Skeletal muscle tissue (tissue), 4 donors: ENCODE data around the gene NOX3. TPM values are rescaled to one million over a fixed set of nuclear protein-coding genes. Genes with fewer than 3 reads are reported as not detected.
"Not testable (repeated sequence)": the region's sequence is repeated elsewhere in the genome, so short reads cannot be mapped to it uniquely, and the experiment has no call there.

Experiments used
- H3K27ac ChIP-seq: one replicate; pipeline ENCODE4 v1.7.0; 2013; ENCODE audit warnings: mild to moderate bottlenecking, low read depth, low read length, inconsistent platforms
- H3K27me3 ChIP-seq, 3 donors: one replicate each; pipeline ENCODE4 v1.7.0; 2013; ENCODE audit warnings: low read length in 3 of 3; ENCODE audit not compliant: control insufficient read depth in 3 of 3, insufficient read depth in 3 of 3
- H3K36me3 ChIP-seq, 3 donors: one replicate each; pipeline ENCODE4 v1.7.0; 2013; ENCODE audit warnings: low read length in 3 of 3; ENCODE audit not compliant: control insufficient read depth in 3 of 3, insufficient read depth in 3 of 3
- H3K4me1 ChIP-seq, 3 donors: one replicate each; pipeline ENCODE4 v1.7.0; 2013; ENCODE audit warnings: low read length in 3 of 3, mild to moderate bottlenecking in 3 of 3; ENCODE audit not compliant: control insufficient read depth in 3 of 3, insufficient read depth in 3 of 3
- H3K4me3 ChIP-seq, 3 donors: one replicate each; pipeline ENCODE4 v1.7.0; 2013; ENCODE audit warnings: low read length in 3 of 3
- H3K9ac ChIP-seq, 3 donors: one replicate each; pipeline ENCODE4 v1.7.0; 2013; ENCODE audit warnings: low read length in 3 of 3, mild to moderate bottlenecking in 3 of 3, moderate library complexity in 2 of 3, low read depth in 1 of 3
- H3K9me3 ChIP-seq, 3 donors: one replicate each; pipeline ENCODE4 v1.7.0; 2013; ENCODE audit warnings: low read length in 3 of 3; ENCODE audit not compliant: control insufficient read depth in 3 of 3
- total RNA-seq: library from RNA; depleted of rRNA; stranded (reverse); fragments of >200 nt; gene quantifications from one replicate; pipeline ENCODE4 v1.2.3, GENCODE V29; 2014
- donor health status: Osteomylitis.

NOX3 gene
- total RNA-seq, 1 donor from 2014 or later, result not detected

GRCh38 chr6:155492061-155492735, 36.6 kb upstream of the NOX3 start:
- Histone ChIP-seq H3K9me3 (no peaks in the 10 kb centered on the region), H3K36me3 (no peaks in the 10 kb centered on the region), H3K9ac (no peak overlapping the region), H3K4me1 (peaks cover 0 to 3% (median 2%) of the 10 kb centered on the region in 3 donors), H3K4me3 (no peak overlapping the region), H3K27ac (no peak overlapping the region), H3K27me3 (no peaks in the 10 kb centered on the region)

- H3K36me3 ChIP-seq, result no peaks in the 10 kb centered on the region
- H3K27ac ChIP-seq, result no peak overlapping the region
- no peaks in the 10 kb centered on the region for H3K27me3 ChIP-seq
- no peak overlapping the region for H3K9ac ChIP-seq
- peaks cover 0 to 3% (median 2%) of the 10 kb centered on the region in 3 donors for H3K4me1 ChIP-seq
- no peak overlapping the region for H3K4me3 ChIP-seq
- H3K9me3 ChIP-seq, result no peaks in the 10 kb centered on the region
These were observed 35.8 kb upstream of the NOX3 start for GRCh38 chr6:155491421-155491820.

GRCh38 chr6:155488197-155488596, 32.6 kb upstream of the NOX3 start:
- H3K9me3 ChIP-seq, H3K27ac ChIP-seq, H3K4me1 ChIP-seq, H3K9ac ChIP-seq, H3K4me3 ChIP-seq, H3K27me3 ChIP-seq, H3K36me3 ChIP-seq: not testable (repeated sequence)

- no peaks in the 10 kb centered on the region for H3K36me3 ChIP-seq
- H3K27ac ChIP-seq, result no peak overlapping the region
- H3K9ac ChIP-seq, result no peak overlapping the region
- H3K9me3 ChIP-seq, result no peaks in the 10 kb centered on the region
- H3K27me3 ChIP-seq, result no peaks in the 10 kb centered on the region
- H3K4me1 ChIP-seq, result no peaks in the 10 kb centered on the region
- H3K4me3 ChIP-seq, result no peak overlapping the region
These were observed 31.9 kb upstream of the NOX3 start for GRCh38 chr6:155487371-155488130.

GRCh38 chr6:155486721-155487294, 31.2 kb upstream of the NOX3 start:
- Histone ChIP-seq H3K9me3 (no peaks in the 10 kb centered on the region), H3K4me1 (no peaks in the 10 kb centered on the region), H3K27me3 (no peaks in the 10 kb centered on the region), H3K36me3 (no peaks in the 10 kb centered on the region), H3K4me3 (no peak overlapping the region), H3K27ac (no peak overlapping the region), H3K9ac (no peak overlapping the region)

- no peak overlapping the region for H3K9ac ChIP-seq
- no peaks in the 10 kb centered on the region for H3K9me3 ChIP-seq
- H3K27ac ChIP-seq, result no peak overlapping the region
- no peaks in the 10 kb centered on the region for H3K4me1 ChIP-seq
- H3K36me3 ChIP-seq, result no peaks in the 10 kb centered on the region
- H3K4me3 ChIP-seq, result no peak overlapping the region
- no peaks in the 10 kb centered on the region for H3K27me3 ChIP-seq
These were observed 30.1 kb upstream of the NOX3 start for GRCh38 chr6:155485756-155486155.

GRCh38 chr6:155483858-155484257, 28.2 kb upstream of the NOX3 start:
- no peaks in the 10 kb centered on the region for H3K9me3 ChIP-seq
- H3K9ac ChIP-seq, result no peak overlapping the region
- H3K36me3 ChIP-seq, result no peaks in the 10 kb centered on the region
- H3K4me3 ChIP-seq, result no peak overlapping the region
- H3K27ac ChIP-seq, result no peak overlapping the region
- H3K4me1 ChIP-seq, result no peaks in the 10 kb centered on the region
- H3K27me3 ChIP-seq, result no peaks in the 10 kb centered on the region

- no peaks in the 10 kb centered on the region for H3K27me3 ChIP-seq
- no peak overlapping the region for H3K4me3 ChIP-seq
- H3K27ac ChIP-seq, result no peak overlapping the region
- H3K4me1 ChIP-seq, result no peaks in the 10 kb centered on the region
- no peak overlapping the region for H3K9ac ChIP-seq
- no peaks in the 10 kb centered on the region for H3K36me3 ChIP-seq
- no peaks in the 10 kb centered on the region for H3K9me3 ChIP-seq
These were observed 25.6 kb upstream of the NOX3 start for GRCh38 chr6:155481215-155481614.

- Histone ChIP-seq H3K9ac (no peak overlapping the region), H3K36me3 (no peaks in the 10 kb centered on the region), H3K27me3 (no peaks in the 10 kb centered on the region), H3K4me1 (no peaks in the 10 kb centered on the region), H3K27ac (no peak overlapping the region), H3K9me3 (no peaks in the 10 kb centered on the region), H3K4me3 (no peak overlapping the region)
These were observed 18.1 kb upstream of the NOX3 start for GRCh38 chr6:155473741-155474140.

- no peaks in the 10 kb centered on the region for H3K27me3 ChIP-seq
- no peak overlapping the region for H3K27ac ChIP-seq
- H3K36me3 ChIP-seq, result no peaks in the 10 kb centered on the region
- H3K4me3 ChIP-seq, result no peak overlapping the region
- H3K4me1 ChIP-seq, result no peaks in the 10 kb centered on the region
- no peaks in the 10 kb centered on the region for H3K9me3 ChIP-seq
- no peak overlapping the region for H3K9ac ChIP-seq
These were observed 17.2 kb upstream of the NOX3 start for GRCh38 chr6:155472886-155473285.
